Measurements from ENCODE around the gene ADAMTSL2.

ADAMTSL2 gene

DNA sequence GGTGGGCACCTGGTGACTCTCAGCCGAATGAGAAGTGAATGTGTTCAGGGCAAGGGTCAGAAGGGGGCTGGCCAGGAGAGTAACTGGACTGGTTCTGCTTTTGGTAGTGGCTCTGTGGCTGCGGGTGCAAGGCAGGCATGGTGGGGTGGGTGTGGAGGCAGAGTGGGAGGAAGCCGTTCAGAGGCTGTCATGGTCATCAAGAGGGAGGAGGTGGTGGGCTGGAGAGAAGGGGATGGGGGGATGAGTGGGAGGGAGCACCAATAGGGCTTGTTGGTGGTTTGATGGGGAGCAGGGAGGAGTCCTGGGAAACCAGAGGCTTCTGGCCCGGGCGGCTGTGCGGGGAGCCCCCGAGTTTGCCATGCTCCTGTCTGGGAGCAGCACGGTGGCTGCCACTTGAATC lies 61.4 kb downstream of the ADAMTSL2 start:
- Histone ChIP-seq H3K36me3 (no peaks in the 10 kb centered on the region), H3K27me3 (no peaks in the 10 kb centered on the region), H3K4me1 (ENCODE audit: control insufficient read depth in 1 of 2, insufficient read depth in 1 of 2, low read depth in 1 of 2, low read length in 1 of 2) (no peaks in the 10 kb centered on the region), H3K27ac (no peak overlapping the region), H3K4me3 (ENCODE audit: low read depth in 1 of 2, low read length in 1 of 2) (no peak overlapping the region), H3K9me3 (peaks cover 5% of the 10 kb centered on the region)
- TF ChIP-seq, protein P1, sequence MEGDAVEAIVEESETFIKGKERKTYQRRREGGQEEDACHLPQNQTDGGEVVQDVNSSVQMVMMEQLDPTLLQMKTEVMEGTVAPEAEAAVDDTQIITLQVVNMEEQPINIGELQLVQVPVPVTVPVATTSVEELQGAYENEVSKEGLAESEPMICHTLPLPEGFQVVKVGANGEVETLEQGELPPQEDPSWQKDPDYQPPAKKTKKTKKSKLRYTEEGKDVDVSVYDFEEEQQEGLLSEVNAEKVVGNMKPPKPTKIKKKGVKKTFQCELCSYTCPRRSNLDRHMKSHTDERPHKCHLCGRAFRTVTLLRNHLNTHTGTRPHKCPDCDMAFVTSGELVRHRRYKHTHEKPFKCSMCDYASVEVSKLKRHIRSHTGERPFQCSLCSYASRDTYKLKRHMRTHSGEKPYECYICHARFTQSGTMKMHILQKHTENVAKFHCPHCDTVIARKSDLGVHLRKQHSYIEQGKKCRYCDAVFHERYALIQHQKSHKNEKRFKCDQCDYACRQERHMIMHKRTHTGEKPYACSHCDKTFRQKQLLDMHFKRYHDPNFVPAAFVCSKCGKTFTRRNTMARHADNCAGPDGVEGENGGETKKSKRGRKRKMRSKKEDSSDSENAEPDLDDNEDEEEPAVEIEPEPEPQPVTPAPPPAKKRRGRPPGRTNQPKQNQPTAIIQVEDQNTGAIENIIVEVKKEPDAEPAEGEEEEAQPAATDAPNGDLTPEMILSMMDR (IDR thresholded peaks at IDR 0.05) = no peak

DNA sequence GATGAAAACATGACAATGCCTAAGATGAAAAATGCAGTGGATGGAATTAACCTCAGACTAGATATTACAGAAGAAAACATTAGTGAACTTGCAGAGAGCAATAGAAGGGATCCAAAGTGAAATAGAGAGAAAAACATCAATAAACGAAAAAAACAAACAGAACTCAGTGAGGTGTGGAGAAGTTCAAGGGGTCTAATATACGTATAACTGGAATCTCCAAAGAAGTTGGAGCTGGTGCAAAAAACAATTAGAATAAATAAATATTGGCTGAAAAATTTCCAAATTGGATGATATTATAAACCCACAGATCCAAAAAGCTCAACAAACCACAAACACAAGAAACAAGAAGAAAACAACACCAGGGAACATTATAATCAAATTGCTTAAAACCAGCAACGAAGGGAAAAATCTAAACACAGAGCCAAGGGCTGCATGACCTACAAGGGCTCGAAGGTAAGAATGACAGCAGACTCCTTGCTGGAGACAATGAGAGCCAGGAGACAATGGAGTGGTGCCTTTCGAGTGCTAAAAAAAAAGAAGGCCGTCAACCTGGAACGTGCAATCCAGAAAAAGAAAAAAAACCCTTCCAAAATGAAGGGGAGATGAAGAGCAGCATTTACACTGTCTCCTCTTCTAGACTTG lies 62.9 kb downstream of the ADAMTSL2 start:
- H3K27me3 ChIP-seq = peaks cover 5% of the 10 kb centered on the region
- TF ChIP-seq, protein P1 (IDR thresholded peaks at IDR 0.05) = no peak
- no peak overlapping the region for H3K27ac ChIP-seq
- H3K9me3 ChIP-seq = peaks cover 5% of the 10 kb centered on the region
- H3K36me3 ChIP-seq = no peaks in the 10 kb centered on the region
- H3K4me3 ChIP-seq (ENCODE audit: low read depth in 1 of 2, low read length in 1 of 2) = no peak overlapping the region
- no peaks in the 10 kb centered on the region for H3K4me1 ChIP-seq (ENCODE audit: control insufficient read depth in 1 of 2, insufficient read depth in 1 of 2, low read depth in 1 of 2, low read length in 1 of 2)

DNA sequence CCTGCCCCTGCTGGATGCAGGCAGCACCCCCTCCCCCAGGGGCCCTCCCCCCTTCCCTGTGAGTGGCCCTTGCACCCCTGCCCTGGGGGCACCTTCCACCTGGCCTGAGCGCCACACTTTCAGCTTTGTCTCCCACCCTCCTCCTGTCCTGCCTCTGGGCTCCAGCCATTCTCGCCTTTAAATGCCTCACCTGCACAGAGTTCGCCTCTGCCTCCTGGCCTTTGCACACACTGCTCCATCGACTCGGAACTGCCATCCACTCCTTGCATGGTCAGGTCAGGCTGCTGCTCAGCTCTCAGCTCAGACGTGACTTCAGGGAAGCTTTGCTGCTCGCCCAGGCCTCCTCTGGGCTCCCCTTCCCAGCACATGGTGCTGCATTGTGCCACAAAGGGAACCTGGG lies 64.5 kb downstream of the ADAMTSL2 start:
- H3K9me3 ChIP-seq = peaks cover 5% of the 10 kb centered on the region
- no peak overlapping the region for H3K27ac ChIP-seq
- H3K4me3 ChIP-seq (ENCODE audit: low read depth in 1 of 2, low read length in 1 of 2) = no peak overlapping the region
- no peaks in the 10 kb centered on the region for H3K4me1 ChIP-seq (ENCODE audit: control insufficient read depth in 1 of 2, insufficient read depth in 1 of 2, low read depth in 1 of 2, low read length in 1 of 2)
- TF ChIP-seq, protein P1 (IDR thresholded peaks at IDR 0.05) = no peak
- H3K36me3 ChIP-seq = no peaks in the 10 kb centered on the region
- peaks cover 18% of the 10 kb centered on the region for H3K27me3 ChIP-seq

DNA sequence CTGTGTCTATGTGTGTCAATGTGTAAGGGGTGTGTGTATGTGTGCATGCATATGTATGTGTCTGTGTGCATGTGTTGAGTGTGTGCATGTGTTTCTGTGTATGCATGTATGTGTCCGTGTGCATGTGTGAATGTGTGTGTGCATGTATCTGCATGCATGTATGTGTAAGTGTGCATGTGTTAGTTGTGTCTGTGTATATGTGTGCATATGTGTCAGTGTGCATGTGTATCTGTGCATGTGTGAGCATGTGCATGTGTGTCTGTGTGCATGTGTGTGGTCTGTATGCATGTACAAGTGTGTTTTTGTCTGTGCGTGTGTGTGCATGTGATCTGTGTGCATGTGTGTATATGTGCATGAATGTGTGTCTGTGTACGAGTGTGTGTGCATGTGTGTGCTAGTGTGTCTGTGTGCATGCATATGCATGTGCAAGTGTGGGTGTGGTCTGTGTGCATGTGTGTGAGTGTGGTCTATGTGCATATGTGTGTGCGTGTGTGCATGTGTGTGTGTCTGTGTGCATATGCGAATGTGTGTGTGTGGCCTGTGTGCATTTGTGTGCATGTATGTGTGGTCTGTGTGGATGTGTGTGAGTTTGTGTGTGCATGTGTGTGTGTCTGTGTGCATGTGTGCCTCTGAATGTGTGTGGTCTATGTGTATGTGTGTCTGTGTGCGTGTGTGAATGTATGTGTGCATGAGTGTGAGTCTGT lies 65.1 kb downstream of the ADAMTSL2 start:
- Histone ChIP-seq H3K9me3 (peaks cover 5% of the 10 kb centered on the region), H3K36me3 (no peaks in the 10 kb centered on the region), H3K27ac (no peak overlapping the region), H3K4me3 (ENCODE audit: low read depth in 1 of 2, low read length in 1 of 2) (no peak overlapping the region), H3K27me3 (peaks cover 21% of the 10 kb centered on the region), H3K4me1 (ENCODE audit: control insufficient read depth in 1 of 2, insufficient read depth in 1 of 2, low read depth in 1 of 2, low read length in 1 of 2) (no peaks in the 10 kb centered on the region)
- TF ChIP-seq, protein P1 (IDR thresholded peaks at IDR 0.05) = no peak

DNA sequence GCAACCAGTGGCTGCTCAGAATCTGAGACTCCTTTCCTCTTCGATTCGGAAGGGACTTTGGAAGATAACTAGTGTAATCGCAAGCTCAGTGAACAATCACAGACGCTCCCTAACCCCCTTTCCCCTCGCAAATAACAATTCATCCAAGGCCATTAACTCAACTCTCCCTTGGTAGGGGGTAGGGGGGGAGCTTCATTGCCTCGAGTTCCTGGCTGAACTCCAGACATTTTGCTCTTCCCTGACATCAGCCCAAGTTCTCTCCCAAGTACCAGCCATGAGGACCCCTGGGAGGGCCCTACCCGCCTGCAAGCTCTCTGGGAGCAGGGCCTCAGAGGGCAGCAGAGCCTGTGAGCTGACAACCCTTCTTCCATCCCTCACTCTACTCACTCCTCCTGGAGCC lies 66.2 kb downstream of the ADAMTSL2 start:
- Histone ChIP-seq H3K27ac (no peak overlapping the region), H3K9me3 (peaks cover 5% of the 10 kb centered on the region), H3K27me3 (peaks cover 21% of the 10 kb centered on the region), H3K4me1 (ENCODE audit: control insufficient read depth in 1 of 2, insufficient read depth in 1 of 2, low read depth in 1 of 2, low read length in 1 of 2) (no peaks in the 10 kb centered on the region), H3K36me3 (no peaks in the 10 kb centered on the region), H3K4me3 (ENCODE audit: low read depth in 1 of 2, low read length in 1 of 2) (no peak overlapping the region)
- TF ChIP-seq, protein P1 (IDR thresholded peaks at IDR 0.05) = no peak
